ENCODE measurements around the gene GFPT2. TPM values are rescaled to one million over a fixed set of nuclear protein-coding genes. Genes with fewer than 3 reads are reported as not detected.

GFPT2 gene
- total RNA-seq, 4 donors from 2014 or later: 5.5 to 15.6 (median 6.4) TPM; not detected in 1

DNA sequence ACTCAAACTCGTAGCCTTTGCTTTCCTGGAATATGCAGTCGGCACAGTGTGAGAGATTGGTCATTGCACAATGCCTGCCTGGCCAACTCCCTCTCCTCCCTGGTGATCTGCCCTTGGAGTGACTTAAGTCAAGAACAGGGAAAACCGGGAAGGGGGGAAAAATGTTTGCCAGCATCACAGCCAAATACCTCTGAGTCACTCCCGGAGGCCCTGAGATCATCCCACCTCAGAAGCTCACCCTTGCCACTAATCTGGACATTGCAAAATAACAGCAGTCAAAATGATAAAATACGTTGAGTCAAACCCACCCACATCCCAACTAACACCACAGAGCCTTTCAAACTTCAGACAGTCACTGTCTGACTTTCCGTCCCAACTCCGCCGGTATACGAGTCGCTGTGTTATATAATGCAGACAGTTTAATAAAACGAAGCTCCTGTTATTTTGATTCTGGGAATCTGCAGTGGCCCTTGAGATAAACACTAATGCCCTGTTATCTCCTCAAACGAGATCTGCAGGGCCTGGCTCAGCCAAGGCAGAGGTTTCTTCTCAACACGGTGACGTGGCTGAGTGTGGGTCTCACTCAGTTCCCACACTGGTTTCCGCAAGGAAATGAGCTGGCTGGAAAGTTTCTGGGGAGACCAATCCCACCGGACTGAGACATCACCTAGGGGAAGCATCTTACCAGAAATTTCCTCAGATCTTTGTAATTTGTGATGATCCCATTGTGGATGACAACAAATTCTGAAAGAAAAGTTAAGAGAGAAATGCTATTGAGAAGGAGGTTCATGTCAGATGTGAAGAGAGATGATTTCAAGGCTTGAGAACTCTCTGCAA lies 22.1 kb downstream of the GFPT2 start:
- Histone ChIP-seq H3K36me3 (peaks cover 0 to 15% (median 0%) of the 10 kb centered on the region in 3 donors), H3K27me3 (peaks cover 0 to 3% (median 0%) of the 10 kb centered on the region in 4 donors), H3K27ac (peak overlapping the region in 3 of 4 donors; percentile 11 to 77 (median 65)), H3K4me1 (peaks cover 0 to 54% (median 23%) of the 10 kb centered on the region in 3 donors), H3K9me3 (no peaks in the 10 kb centered on the region), H3K4me3 (no peak overlapping the region)
- intact Hi-C loops (cut with DNase I): no loop called here
- 45 to 52% methylated on average over 13 to 15 of the region's 16 CpGs for WGBS, 2 donors
- DNase-seq: no peak
- TF ChIP-seq CTCF (IDR thresholded peaks at IDR 0.05) (no peak), POLR2A (IDR thresholded peaks at IDR 0.05) (no peak)

DNA sequence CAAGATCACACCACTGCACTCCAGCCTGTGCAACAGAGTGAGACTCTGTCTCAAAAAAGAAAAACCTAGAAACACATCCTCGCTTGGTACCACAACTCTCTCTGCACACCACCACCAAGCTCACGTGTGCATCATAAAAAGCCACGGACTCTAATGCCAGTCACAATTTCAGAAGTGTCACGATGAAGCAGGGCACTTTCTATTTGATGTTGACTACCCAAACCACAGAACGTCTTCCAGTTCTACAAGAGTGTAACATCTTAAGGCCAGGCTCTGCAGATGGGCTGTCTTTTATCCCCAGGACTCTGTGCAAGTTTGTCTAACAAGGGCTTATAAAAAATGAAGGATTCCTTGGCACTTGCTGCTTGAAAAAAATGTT lies 22.9 kb downstream of the GFPT2 start:
- Histone ChIP-seq H3K4me1 (peaks cover 0 to 54% (median 23%) of the 10 kb centered on the region in 3 donors), H3K4me3 (no peak overlapping the region), H3K27me3 (peaks cover 0 to 2% (median 0%) of the 10 kb centered on the region in 4 donors), H3K36me3 (peaks cover 0 to 8% (median 0%) of the 10 kb centered on the region in 3 donors), H3K27ac (peak overlapping the region in 2 of 4 donors; percentile 9 to 57), H3K9me3 (no peaks in the 10 kb centered on the region)
- 69 to 72% methylated on average over 5 of the region's 5 CpGs for WGBS, 2 donors
- intact Hi-C loops (cut with DNase I): no loop called here
- TF ChIP-seq CTCF (IDR thresholded peaks at IDR 0.05) (no peak), POLR2A (IDR thresholded peaks at IDR 0.05) (no peak)
- DNase-seq: no peak

DNA sequence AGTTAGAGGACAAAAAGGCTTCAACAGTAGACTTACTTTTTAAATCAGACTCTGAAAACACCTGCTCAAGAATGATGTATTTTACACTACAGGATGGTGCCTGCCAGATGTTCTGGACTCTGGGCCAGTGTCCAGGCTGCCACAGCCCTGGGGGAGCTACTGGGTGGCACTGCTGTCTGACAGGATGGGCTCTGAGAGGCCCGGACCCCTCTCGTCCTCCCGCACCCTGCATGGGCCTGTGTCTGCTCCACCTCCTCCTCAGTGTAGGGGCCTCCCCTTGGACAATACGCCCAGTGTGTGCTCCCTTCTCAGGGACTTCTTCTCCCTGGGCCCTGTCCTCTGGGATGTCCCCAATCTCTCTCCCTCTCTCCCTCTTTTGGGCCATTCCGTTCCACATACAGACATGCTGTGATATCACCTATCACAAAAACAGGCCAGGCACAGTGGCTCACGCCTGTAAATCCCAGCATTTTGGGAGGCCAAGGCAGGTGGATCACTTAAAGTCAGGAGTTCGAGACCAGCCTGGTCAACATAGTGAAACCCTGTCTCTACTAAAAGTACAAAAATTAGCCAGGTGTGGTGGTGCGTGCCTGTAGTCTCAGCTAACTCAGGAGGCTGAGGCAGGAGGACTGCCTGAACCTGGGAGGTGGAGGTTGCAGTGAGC lies 23.4 kb downstream of the GFPT2 start:
- 83 to 88% methylated on average over 4 to 8 of the region's 8 CpGs for WGBS, 2 donors
- Histone ChIP-seq H3K4me1 (peaks cover 0 to 54% (median 23%) of the 10 kb centered on the region in 3 donors), H3K36me3 (peaks cover 0 to 2% (median 0%) of the 10 kb centered on the region in 3 donors), H3K27me3 (no peaks in the 10 kb centered on the region), H3K27ac (peak overlapping the region in 2 of 4 donors; percentile 9 to 57), H3K9me3 (no peaks in the 10 kb centered on the region), H3K4me3 (no peak overlapping the region)
- intact Hi-C loops (cut with DNase I): loop anchor here (10.0 kb wide), 2 partner anchors 135 to 205 kb away; no protein-coding TSS in a partner anchor
- DNase-seq: no peak
- TF ChIP-seq CTCF (IDR thresholded peaks at IDR 0.05): no peak
- no peak for TF ChIP-seq POLR2A (IDR thresholded peaks at IDR 0.05)

GRCh38 chr5:180329138-180329435 lies 24.0 kb downstream of the GFPT2 start:
- intact Hi-C loops (cut with DNase I): loop anchor here (10.0 kb wide), 2 partner anchors 136 to 204 kb away; no protein-coding TSS in a partner anchor
- TF ChIP-seq CTCF (IDR thresholded peaks at IDR 0.05) (no peak), POLR2A (IDR thresholded peaks at IDR 0.05) (no peak)
- Histone ChIP-seq H3K27me3 (no peaks in the 10 kb centered on the region), H3K4me1 (peaks cover 0 to 52% (median 23%) of the 10 kb centered on the region in 3 donors), H3K4me3 (no peak overlapping the region), H3K27ac (no peak overlapping the region), H3K9me3 (no peaks in the 10 kb centered on the region), H3K36me3 (no peaks in the 10 kb centered on the region)
- DNase-seq: no peak
- 80 to 94% methylated on average over 7 of the region's 7 CpGs for WGBS, 2 donors

Measured in esophagus squamous epithelium (tissue), 5 donors.